Measurements from ENCODE around the gene SRGAP2C.
"Not testable (repeated sequence)": the region's sequence is repeated elsewhere in the genome, so short reads cannot be mapped to it uniquely, and the experiment has no call there.

DNA sequence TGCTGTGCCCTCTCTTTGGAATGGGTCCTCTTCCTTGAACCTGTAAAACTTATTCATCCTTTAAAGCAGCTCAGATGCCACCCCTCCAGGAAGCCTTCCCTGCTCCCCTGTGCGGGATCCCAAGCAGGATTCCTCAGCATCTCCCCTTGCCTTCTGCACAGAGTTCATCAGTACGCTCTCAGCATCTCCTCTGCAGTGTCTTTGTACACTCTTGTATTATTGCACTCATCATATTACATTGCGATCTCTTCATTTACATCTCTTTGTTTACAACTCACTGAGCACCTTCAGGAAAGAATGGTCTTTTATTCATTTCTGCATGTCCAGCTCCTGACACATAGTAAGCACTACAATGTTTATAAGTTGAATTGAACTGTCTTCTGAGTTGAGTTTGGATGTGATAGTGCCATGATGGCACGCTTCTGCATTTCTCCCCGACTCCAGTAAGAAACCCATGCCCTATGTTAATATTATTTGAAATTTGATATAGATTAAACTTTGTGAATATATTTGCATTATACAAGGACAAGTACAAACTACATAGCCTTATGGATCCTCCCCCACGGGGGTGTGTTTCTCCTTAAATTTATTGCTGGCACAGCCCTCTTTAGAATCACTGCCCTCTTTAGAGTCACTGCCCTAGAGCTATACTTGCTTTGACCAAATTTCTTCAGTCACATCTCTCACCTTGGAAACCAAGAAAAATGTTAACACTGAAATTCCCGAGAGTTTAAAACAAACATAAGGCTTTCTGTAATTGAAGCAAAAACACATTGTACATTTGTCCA lies 12.5 kb downstream of the SRGAP2C start:
- not testable (repeated sequence) for TF ChIP-seq NFIC (IDR thresholded peaks at IDR 0.05; ENCODE audit: low read length); ZBTB8A (CRISPR knock-in tag; IDR thresholded peaks at IDR 0.05; ENCODE audit: borderline replicate concordance, low read depth); TCF7 (IDR thresholded peaks at IDR 0.05; ENCODE audit: low read depth); PATZ1 (CRISPR knock-in tag; IDR thresholded peaks at IDR 0.05); FLYWCH1 (CRISPR knock-in tag; IDR thresholded peaks at IDR 0.05); SMC3 (IDR thresholded peaks at IDR 0.05; ENCODE audit: low read length)
- TF ChIP-seq, protein P1, sequence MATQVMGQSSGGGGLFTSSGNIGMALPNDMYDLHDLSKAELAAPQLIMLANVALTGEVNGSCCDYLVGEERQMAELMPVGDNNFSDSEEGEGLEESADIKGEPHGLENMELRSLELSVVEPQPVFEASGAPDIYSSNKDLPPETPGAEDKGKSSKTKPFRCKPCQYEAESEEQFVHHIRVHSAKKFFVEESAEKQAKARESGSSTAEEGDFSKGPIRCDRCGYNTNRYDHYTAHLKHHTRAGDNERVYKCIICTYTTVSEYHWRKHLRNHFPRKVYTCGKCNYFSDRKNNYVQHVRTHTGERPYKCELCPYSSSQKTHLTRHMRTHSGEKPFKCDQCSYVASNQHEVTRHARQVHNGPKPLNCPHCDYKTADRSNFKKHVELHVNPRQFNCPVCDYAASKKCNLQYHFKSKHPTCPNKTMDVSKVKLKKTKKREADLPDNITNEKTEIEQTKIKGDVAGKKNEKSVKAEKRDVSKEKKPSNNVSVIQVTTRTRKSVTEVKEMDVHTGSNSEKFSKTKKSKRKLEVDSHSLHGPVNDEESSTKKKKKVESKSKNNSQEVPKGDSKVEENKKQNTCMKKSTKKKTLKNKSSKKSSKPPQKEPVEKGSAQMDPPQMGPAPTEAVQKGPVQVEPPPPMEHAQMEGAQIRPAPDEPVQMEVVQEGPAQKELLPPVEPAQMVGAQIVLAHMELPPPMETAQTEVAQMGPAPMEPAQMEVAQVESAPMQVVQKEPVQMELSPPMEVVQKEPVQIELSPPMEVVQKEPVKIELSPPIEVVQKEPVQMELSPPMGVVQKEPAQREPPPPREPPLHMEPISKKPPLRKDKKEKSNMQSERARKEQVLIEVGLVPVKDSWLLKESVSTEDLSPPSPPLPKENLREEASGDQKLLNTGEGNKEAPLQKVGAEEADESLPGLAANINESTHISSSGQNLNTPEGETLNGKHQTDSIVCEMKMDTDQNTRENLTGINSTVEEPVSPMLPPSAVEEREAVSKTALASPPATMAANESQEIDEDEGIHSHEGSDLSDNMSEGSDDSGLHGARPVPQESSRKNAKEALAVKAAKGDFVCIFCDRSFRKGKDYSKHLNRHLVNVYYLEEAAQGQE (IDR thresholded peaks at IDR 0.05; ENCODE audit: borderline replicate concordance in 1 of 2, low read depth in 1 of 2, low read length in 2 of 2): not testable (repeated sequence)
- TF ChIP-seq, protein P2, sequence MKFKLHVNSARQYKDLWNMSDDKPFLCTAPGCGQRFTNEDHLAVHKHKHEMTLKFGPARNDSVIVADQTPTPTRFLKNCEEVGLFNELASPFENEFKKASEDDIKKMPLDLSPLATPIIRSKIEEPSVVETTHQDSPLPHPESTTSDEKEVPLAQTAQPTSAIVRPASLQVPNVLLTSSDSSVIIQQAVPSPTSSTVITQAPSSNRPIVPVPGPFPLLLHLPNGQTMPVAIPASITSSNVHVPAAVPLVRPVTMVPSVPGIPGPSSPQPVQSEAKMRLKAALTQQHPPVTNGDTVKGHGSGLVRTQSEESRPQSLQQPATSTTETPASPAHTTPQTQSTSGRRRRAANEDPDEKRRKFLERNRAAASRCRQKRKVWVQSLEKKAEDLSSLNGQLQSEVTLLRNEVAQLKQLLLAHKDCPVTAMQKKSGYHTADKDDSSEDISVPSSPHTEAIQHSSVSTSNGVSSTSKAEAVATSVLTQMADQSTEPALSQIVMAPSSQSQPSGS (CRISPR knock-in tag; IDR thresholded peaks at IDR 0.05): not testable (repeated sequence)
- TF ChIP-seq, protein P3, sequence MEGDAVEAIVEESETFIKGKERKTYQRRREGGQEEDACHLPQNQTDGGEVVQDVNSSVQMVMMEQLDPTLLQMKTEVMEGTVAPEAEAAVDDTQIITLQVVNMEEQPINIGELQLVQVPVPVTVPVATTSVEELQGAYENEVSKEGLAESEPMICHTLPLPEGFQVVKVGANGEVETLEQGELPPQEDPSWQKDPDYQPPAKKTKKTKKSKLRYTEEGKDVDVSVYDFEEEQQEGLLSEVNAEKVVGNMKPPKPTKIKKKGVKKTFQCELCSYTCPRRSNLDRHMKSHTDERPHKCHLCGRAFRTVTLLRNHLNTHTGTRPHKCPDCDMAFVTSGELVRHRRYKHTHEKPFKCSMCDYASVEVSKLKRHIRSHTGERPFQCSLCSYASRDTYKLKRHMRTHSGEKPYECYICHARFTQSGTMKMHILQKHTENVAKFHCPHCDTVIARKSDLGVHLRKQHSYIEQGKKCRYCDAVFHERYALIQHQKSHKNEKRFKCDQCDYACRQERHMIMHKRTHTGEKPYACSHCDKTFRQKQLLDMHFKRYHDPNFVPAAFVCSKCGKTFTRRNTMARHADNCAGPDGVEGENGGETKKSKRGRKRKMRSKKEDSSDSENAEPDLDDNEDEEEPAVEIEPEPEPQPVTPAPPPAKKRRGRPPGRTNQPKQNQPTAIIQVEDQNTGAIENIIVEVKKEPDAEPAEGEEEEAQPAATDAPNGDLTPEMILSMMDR (CRISPR knock-in tag; IDR thresholded peaks at IDR 0.05): not testable (repeated sequence)
- TF ChIP-seq, protein P4, sequence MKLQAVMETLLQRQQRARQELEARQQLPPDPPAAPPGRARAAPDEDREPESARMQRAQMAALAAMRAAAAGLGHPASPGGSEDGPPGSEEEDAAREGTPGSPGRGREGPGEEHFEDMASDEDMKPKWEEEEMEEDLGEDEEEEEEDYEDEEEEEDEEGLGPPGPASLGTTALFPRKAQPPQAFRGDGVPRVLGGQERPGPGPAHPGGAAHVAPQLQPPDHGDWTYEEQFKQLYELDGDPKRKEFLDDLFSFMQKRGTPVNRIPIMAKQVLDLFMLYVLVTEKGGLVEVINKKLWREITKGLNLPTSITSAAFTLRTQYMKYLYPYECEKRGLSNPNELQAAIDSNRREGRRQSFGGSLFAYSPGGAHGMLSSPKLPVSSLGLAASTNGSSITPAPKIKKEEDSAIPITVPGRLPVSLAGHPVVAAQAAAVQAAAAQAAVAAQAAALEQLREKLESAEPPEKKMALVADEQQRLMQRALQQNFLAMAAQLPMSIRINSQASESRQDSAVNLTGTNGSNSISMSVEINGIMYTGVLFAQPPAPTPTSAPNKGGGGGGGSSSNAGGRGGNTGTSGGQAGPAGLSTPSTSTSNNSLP (IDR thresholded peaks at IDR 0.05; ENCODE audit: low read depth, low read length): not testable (repeated sequence)
